Measurements from ENCODE around the gene SH2D6. TPM values are rescaled to one million over a fixed set of nuclear protein-coding genes. Genes with fewer than 3 reads are reported as not detected.

Gene SH2D6
- total RNA-seq, 1 donor from 2014 or later, result 0.64 TPM

- no peak overlapping the region for H3K27ac Mint-ChIP-seq (ENCODE audit: unreplicated experiment)
- H3K4me1 Mint-ChIP-seq (ENCODE audit: low read depth, unreplicated experiment), result peaks cover 6% of the 10 kb centered on the region
- no peak for TF ChIP-seq CTCF (IDR thresholded peaks at IDR 0.05; ENCODE audit: partially characterized antibody, unreplicated experiment)
- H3K27me3 Mint-ChIP-seq (ENCODE audit: unreplicated experiment), result peaks cover 5% of the 10 kb centered on the region
- H3K36me3 Mint-ChIP-seq (ENCODE audit: unreplicated experiment), result peaks cover 11% of the 10 kb centered on the region
- no peak overlapping the region for H3K4me3 Mint-ChIP-seq (ENCODE audit: unreplicated experiment)
- no peak for DNase-seq
- H3K9me3 Mint-ChIP-seq (ENCODE audit: unreplicated experiment), result peaks cover 1% of the 10 kb centered on the region
Measured at GRCh38 chr2:85400541-85401463, 17.7 kb upstream of the SH2D6 start.

DNA sequence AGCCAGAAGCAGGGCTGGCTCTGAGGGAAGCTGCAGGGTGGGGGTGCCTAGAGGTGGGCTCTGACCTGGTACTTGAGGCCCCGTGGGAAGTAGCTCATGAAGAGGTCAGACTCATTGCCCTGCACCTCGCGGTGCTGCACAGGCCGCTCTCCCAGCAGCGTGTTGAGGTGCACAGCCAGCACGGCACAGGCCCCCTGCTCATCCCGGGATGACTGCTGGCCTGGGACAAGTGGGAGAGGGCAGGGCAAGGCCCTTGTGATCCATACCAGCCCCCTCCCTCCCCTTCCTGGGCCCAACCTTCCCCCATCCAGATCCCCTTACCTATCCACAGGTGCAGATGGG, 17.1 kb upstream of the SH2D6 start:
- TF ChIP-seq CTCF (IDR thresholded peaks at IDR 0.05; ENCODE audit: partially characterized antibody, unreplicated experiment), result no peak
- peaks cover 6% of the 10 kb centered on the region for H3K4me1 Mint-ChIP-seq (ENCODE audit: low read depth, unreplicated experiment)

GRCh38 chr2:85401844-85402243, 16.7 kb upstream of the SH2D6 start:
- Mint-ChIP-seq H3K4me1 (ENCODE audit: low read depth, unreplicated experiment) (peaks cover 6% of the 10 kb centered on the region), H3K27ac (ENCODE audit: unreplicated experiment) (no peak overlapping the region), H3K27me3 (ENCODE audit: unreplicated experiment) (peaks cover 5% of the 10 kb centered on the region), H3K36me3 (ENCODE audit: unreplicated experiment) (peaks cover 11% of the 10 kb centered on the region), H3K4me3 (ENCODE audit: unreplicated experiment) (no peak overlapping the region), H3K9me3 (ENCODE audit: unreplicated experiment) (peaks cover 1% of the 10 kb centered on the region)
- TF ChIP-seq CTCF (IDR thresholded peaks at IDR 0.05; ENCODE audit: partially characterized antibody, unreplicated experiment), result no peak
- DNase-seq, result no peak

More for the DNA sequence above, 17.1 kb upstream of the SH2D6 start:
- Mint-ChIP-seq H3K36me3 (ENCODE audit: unreplicated experiment) (peaks cover 11% of the 10 kb centered on the region), H3K27ac (ENCODE audit: unreplicated experiment) (no peak overlapping the region), H3K27me3 (ENCODE audit: unreplicated experiment) (peaks cover 5% of the 10 kb centered on the region), H3K9me3 (ENCODE audit: unreplicated experiment) (peaks cover 1% of the 10 kb centered on the region), H3K4me3 (ENCODE audit: unreplicated experiment) (no peak overlapping the region)
- DNase-seq, result no peak

DNA sequence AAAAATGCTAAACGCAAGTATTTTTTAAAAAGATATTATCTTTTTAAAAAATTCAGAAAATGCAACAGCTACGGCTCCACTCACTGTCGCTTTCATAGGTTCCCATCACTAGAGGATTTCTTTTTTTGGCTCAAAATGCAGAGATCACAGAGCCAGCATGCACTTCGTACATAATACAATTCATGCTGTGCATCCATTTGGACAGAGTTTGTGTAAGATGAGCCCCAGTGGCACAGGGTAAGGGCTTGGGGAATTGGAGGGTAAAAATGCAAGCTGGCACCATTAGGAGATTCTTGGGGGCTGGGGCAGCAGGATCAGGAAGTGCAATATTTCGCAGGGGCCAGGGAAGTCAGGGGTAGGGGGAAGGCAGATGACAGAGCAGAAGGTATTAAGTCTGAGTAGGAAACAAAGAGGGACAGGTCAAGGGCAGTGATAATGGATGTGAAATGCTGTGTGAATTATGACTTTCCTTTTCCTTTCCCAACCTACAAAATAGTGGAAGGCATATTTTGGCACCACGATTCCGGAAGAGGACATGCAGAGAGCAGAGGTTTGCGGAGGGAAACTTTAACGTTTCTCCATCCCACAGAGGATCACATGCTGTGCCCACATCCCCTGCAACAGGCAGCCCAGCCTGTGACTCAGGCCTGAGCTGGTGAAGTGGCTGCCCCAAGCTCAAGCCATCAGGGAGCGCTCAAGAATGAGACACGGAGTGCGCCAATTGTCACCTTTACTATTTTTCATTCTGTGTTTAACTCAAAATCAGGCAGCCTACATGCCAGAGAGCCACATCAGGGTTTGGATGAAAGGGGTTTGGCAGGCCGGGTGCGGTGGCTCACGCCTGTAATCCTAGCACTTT, 13.1 kb upstream of the SH2D6 start:
- Mint-ChIP-seq H3K4me3 (ENCODE audit: unreplicated experiment) (no peak overlapping the region), H3K9me3 (ENCODE audit: unreplicated experiment) (peaks cover 2% of the 10 kb centered on the region), H3K27ac (ENCODE audit: unreplicated experiment) (peak overlapping the region; percentile 13), H3K4me1 (ENCODE audit: low read depth, unreplicated experiment) (peaks cover 11% of the 10 kb centered on the region), H3K27me3 (ENCODE audit: unreplicated experiment) (peaks cover 5% of the 10 kb centered on the region), H3K36me3 (ENCODE audit: unreplicated experiment) (peaks cover 5% of the 10 kb centered on the region)
- TF ChIP-seq CTCF (IDR thresholded peaks at IDR 0.05; ENCODE audit: partially characterized antibody, unreplicated experiment), result no peak
- no peak for DNase-seq

All from glutamatergic neuron (in vitro differentiated cells).